GM12801 (cell line): ENCODE data around the gene SPAG16.

Source experiments
- TF ChIP-seq, protein P1 (sequence below): IDR thresholded peaks from one replicate; pipeline ENCODE4 v1.5.1; 2011; ENCODE audit warnings: control low read depth; ENCODE audit not compliant: insufficient read length; ENCODE audit errors: extremely low read depth

Gene SPAG16

DNA sequence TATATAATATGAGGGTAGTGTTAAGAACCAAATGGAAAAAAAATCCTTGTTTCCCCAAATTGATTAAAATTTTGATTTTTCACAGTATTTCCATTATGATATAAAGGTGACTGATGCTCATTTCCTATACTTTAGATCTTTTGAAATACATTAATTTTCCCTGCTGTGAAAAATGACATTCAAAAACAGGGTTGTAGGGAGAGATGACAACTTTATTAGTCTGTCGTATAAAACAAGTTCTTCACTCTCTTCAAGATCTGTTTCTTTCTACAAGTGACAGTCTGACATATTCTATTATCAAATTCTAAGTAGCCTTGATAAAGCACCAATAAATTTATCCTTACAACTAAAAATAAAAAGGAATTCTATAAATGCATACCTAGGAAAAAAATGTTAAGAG, 1081.3 kb downstream of the SPAG16 start:
- TF ChIP-seq, protein P1, sequence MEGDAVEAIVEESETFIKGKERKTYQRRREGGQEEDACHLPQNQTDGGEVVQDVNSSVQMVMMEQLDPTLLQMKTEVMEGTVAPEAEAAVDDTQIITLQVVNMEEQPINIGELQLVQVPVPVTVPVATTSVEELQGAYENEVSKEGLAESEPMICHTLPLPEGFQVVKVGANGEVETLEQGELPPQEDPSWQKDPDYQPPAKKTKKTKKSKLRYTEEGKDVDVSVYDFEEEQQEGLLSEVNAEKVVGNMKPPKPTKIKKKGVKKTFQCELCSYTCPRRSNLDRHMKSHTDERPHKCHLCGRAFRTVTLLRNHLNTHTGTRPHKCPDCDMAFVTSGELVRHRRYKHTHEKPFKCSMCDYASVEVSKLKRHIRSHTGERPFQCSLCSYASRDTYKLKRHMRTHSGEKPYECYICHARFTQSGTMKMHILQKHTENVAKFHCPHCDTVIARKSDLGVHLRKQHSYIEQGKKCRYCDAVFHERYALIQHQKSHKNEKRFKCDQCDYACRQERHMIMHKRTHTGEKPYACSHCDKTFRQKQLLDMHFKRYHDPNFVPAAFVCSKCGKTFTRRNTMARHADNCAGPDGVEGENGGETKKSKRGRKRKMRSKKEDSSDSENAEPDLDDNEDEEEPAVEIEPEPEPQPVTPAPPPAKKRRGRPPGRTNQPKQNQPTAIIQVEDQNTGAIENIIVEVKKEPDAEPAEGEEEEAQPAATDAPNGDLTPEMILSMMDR = no peak

DNA sequence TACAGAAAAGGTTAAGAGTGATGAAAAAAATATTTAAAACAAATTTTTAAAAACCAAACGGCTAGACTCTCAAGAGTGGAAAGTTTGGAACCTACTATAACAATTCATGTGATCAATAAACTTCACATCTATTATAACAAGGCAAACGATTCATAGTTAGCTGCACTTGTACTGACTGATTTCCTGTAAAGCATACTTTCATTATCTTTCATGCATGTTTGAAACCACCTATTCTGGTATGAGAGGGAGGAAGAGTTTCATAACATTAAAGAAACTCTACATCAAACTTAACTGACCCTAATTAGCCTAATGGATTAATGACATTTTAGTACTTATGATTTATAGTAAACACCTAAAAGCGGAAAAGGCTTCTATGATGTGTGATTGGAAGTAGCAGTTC, 1082.9 kb downstream of the SPAG16 start:
- TF ChIP-seq, protein P1 = no peak

DNA sequence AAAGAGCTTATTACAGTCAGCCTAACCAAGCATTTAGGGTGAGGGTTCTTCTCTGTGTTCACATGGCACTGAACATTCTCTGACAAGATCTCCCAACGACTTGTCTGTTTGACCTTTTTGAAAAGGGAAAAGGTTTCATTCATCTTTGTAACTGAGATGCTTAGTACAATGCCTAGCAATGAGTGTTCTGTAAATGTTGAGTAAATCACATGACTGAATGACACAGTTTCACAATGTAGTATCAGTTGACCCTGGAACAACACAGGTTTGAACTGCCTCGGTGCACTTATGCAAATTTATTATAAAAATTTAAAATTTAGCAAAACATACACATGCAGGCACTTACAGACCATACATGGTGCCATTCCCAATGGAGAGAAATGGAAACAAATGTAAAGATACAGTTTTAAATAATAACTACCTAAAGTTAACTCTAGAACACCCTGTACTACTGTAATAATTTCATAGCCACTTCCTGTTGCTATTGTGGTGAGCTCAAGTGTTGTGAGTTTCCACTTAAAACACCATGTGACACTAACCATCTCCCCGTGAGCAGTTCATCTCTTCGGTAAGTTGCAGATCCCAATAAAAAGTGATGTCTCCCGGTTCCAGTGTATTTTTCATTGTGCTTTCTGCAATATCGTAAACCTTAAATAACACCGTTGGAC, 1092.5 kb downstream of the SPAG16 start:
- TF ChIP-seq, protein P1 = no peak

DNA sequence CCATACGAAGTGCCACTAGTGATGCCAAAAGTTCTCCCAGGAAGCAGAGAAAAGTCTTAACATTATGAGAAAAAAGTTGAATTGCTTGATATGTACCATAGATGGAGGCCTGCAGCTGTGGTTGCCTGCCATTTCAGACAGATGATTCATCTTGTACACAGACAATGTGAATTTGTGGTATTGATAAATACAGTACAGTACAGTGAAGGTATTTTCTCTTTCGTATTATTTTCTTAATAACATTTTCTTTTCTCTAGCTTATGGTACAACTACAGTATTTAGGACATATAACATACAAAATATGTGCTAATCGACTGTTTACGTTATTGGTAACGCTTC, 1093.0 kb downstream of the SPAG16 start:
- TF ChIP-seq, protein P1 = no peak

DNA sequence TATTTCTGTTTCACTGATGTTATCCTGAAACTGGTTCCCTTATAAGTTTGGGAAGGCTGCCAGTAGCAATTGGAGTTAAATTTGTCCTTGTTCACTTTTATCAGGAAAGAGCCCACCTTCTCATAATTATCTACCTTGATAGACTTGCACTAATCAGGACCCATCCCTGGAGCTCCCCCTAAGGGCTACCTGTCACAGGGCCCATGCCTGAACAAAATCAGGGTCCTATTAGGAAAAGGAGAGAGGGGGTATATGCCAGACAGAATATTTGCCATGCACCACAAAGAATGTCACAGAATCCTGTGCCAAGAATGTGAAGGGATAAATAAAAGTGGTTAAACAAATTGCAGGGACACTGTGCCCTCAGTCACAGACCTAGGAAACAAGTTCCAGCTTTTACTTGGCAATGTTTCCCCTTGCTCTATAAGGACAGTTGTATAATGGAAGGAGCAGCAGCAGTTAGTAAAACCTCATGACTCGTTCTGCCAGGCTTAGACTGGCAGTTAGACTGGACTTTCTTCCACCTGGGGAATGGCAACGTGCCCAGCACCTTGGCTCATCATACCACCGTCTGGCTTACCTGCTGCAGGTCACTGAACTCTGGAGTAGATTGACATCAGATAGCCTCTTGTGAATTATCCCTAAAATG, 1094.3 kb downstream of the SPAG16 start:
- TF ChIP-seq, protein P1 = no peak

DNA sequence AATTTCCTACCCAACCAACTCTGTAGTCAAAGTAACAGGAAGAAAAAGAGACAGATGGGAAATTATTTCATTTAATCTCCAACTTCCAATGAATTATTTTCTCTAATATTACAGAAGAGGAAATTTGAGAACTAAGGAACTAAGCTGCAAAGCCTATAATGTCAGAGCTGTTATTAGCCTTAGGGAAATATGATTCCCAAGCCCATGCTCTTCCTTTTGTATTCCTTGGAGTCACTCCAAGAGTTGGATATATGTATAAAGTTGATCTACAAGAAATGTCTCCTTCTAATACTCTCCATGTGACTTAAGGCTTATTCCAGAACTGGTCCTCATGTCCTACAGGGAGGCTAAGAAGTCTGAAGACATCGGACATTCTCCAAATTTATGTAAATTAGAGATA, 1095.0 kb downstream of the SPAG16 start:
- TF ChIP-seq, protein P1 = no peak

DNA sequence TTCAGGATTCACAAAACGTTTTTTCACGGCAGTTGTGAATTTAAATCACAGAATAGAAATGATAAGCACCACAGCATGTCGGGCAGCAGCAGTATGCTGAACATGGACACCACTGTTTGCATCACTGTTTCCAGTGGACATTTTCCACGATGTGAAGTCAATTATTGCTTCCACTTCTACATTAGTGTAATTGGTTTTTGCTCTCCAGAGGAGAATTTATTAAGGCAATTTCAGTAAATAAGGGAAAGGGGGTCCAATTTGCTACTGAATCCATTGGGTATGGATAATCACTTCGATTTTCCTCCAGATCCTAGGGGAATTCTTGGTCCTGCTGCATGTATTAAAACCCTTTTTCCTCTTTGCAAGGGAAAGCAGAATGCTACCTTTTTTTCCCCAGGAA, 1096.4 kb downstream of the SPAG16 start:
- TF ChIP-seq, protein P1 = no peak
